ENCODE data around the gene SPDYA.

SPDYA gene

GRCh38 chr2:28828382-28828781 lies 17.7 kb downstream of the SPDYA start:
- no peak for DNase-seq (ENCODE audit: low spot score)

- DNase-seq (ENCODE audit: low spot score) = no peak
These were observed 23.3 kb downstream of the SPDYA start for GRCh38 chr2:28833740-28834470.

GRCh38 chr2:28835781-28836180 lies 25.1 kb downstream of the SPDYA start:
- no peak for DNase-seq (ENCODE audit: low spot score)

- no peak for DNase-seq (ENCODE audit: low spot score)
These were observed 28.3 kb downstream of the SPDYA start for GRCh38 chr2:28838971-28839370.

GRCh38 chr2:28842042-28842441 lies 31.4 kb downstream of the SPDYA start:
- DNase-seq (ENCODE audit: low spot score) = no peak

GRCh38 chr2:28855193-28855592 lies 44.6 kb downstream of the SPDYA start:
- DNase-seq (ENCODE audit: low spot score) = no peak

- DNase-seq (ENCODE audit: low spot score) = no peak
These were observed 45.3 kb downstream of the SPDYA start for GRCh38 chr2:28855977-28856376.

GRCh38 chr2:28868611-28869010 lies 58.0 kb downstream of the SPDYA start:
- DNase-seq (ENCODE audit: low spot score) = no peak

- peak; percentile 62 for DNase-seq (ENCODE audit: low spot score)
These were observed 59.0 kb downstream of the SPDYA start for GRCh38 chr2:28869494-28870145.

GRCh38 chr2:28870146-28870891 lies 59.7 kb downstream of the SPDYA start, which contains the start of gene TRMT61B:
TRMT61B (minus strand) TSS chr2:28870309; CDS start chr2:28870277, 32 bp downstream.
- peak; percentile 99 for DNase-seq (ENCODE audit: low spot score)

- no peak for DNase-seq (ENCODE audit: low spot score)
These were observed 61.0 kb downstream of the SPDYA start for GRCh38 chr2:28871620-28872019.

- DNase-seq (ENCODE audit: low spot score) = no peak
These were observed 69.6 kb downstream of the SPDYA start for GRCh38 chr2:28880193-28880592.

- DNase-seq (ENCODE audit: low spot score) = no peak
These were observed 82.9 kb downstream of the SPDYA start for GRCh38 chr2:28893488-28893887.

GRCh38 chr2:28894470-28895188 lies 84.0 kb downstream of the SPDYA start, which contains the start of gene WDR43:
WDR43 (plus strand) TSS chr2:28894667; CDS start chr2:28894699, 32 bp downstream.
- peak; percentile 99 for DNase-seq (ENCODE audit: low spot score)

GRCh38 chr2:28895189-28895893 lies 84.7 kb downstream of the SPDYA start:
- DNase-seq (ENCODE audit: low spot score) = peak; percentile 50

GRCh38 chr2:28896906-28897305 lies 86.3 kb downstream of the SPDYA start:
- DNase-seq (ENCODE audit: low spot score) = peak; percentile 57

GRCh38 chr2:28898048-28898447 lies 87.4 kb downstream of the SPDYA start:
- no peak for DNase-seq (ENCODE audit: low spot score)

All from GM03348 (cell line).